Measurements from ENCODE around the gene VWA3B. TPM values are rescaled to one million over a fixed set of nuclear protein-coding genes. Genes with fewer than 3 reads are reported as not detected.
A peak's percentile ranks its signal among the peaks of the same experiment; 100 is the strongest.

Gene VWA3B, protein sequence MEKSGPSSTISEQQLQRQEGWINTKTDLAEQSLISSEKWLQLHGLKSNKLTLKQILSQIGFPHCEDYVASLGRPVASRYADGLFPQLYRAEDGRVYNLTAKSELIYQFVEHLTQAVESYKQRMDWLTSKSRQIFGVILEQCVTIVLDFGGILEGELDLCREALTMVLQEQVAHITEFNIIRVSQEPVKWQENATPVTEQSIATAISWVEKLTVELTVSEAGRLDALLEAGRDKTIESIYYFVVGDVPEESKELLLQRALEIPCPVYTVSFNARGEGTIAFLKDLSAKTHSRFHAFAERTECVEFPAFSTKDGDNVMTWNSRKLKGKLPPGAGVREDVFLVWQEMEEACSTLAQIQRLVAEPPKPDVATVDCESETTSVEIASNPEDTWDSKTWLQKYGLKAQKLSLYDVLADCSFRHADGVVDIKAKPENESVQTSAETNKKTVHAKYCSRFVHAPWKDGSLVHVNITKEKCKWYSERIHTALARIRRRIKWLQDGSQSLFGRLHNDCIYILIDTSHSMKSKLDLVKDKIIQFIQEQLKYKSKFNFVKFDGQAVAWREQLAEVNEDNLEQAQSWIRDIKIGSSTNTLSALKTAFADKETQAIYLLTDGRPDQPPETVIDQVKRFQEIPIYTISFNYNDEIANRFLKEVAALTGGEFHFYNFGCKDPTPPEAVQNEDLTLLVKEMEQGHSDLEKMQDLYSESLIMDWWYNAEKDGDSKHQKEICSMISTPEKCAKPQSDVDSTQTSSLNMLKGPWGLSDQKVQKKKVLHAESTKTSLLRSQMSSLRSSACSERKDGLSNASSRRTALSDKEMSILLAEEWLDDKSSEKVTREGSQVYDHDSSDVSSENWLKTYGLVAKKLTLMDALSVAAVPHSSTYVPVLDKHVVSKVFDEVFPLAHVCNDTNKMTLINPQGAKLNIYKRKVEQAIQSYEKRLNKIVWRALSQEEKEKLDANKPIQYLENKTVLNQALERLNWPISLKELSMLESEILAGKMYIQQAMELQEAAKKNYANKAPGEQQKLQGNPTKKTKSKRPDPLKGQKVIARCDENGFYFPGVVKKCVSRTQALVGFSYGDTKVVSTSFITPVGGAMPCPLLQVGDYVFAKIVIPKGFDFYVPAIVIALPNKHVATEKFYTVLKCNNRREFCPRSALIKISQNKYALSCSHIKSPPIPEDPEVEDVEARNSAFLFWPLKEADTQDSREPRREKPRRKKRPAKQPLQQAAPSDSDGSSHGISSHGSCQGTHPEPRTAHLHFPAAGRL (N-terminal part only)
- 1 to 10 TPM in 1 of 4 donors, under 1 TPM in 2, not detected in 1; 0.16 to 1.4 (median 0.51) TPM for polyA plus RNA-seq
- long read RNA-seq, donor 1: 0 reads
- long read RNA-seq, donor 2: 0 reads
- long read RNA-seq, donor 3: 0 reads
- long read RNA-seq, donor 4: 0 reads
- long read RNA-seq, donor 5: 0 reads
- long read RNA-seq, donor 6: 0 reads
- long read RNA-seq, donor 7: 0 reads
- long read RNA-seq, donor 8: 0 reads
- long read RNA-seq, donor 9: 0 reads
- long read RNA-seq, donor 10: 0 reads

DNA sequence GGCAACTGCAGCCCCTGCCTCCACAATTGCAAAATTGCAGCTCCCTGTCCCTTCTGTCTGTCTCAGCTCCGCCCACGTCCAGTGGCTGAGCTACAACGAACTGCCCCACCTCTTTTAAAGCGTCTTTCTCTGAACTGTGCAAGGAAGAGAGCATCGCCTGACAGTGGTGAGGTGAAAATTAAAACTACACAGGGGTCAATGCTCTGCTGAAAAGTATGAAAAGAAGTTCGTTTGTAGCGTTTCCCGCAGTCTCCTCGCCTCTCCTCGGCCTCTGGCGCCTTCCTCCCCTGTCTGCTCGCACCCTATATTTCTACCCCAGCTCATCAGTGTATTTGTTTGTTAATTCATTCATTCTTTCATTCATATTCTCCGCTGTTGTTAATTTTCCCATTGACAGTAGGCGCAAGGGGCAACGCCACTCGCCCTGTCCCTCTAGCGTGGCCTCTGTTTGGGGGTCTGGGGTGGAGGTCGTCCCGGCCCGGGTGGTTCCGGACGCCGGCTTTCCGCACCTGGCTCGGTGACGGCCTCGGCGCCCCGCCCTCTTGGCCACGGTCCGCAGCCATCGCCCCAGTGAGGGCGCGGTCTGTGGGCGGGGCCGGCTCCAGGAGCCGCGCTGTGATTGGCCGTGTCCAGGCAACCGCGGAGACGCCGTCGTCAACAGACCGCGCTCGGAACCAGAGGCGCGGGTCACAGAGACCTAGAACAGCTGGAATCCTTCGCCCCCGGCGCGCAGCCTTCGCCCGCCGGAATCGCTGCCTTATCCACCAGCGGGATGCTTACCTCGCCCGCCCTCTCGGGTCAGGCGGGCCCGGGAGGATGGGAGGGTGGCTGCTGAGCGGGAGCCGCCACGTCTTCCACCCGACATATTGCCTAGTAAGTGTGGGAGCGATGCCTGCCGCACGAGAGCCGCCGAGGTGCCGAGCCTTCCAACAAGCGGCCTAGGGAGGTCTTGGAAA lies at the start of gene VWA3B:
Gene VWA3B (plus strand): TSS at position 677 of the 956 bp plus-strand sequence. CDS start 5,926 bp downstream, outside the sequence.
- Histone ChIP-seq H3K9me3 (ENCODE audit: control insufficient read depth in 2 of 2, insufficient read depth in 1 of 2, low read depth in 1 of 2, low read length in 1 of 2) (no peaks in the 10 kb centered on the region), H3K27me3 (ENCODE audit: control insufficient read depth in 3 of 3, insufficient read depth in 3 of 3, low read length in 3 of 3) (peaks cover 0 to 7% (median 2%) of the 10 kb centered on the region in 3 donors), H3K27ac (ENCODE audit: low read depth in 1 of 3, low read length in 2 of 3) (peak within 1 kb of the TSS; percentile 42 to 92 (median 53)), H3K4me1 (ENCODE audit: control insufficient read depth in 3 of 3, insufficient read depth in 2 of 3, low read depth in 1 of 3, low read length in 2 of 3) (peaks cover 2 to 17% (median 3%) of the 10 kb centered on the region in 3 donors), H3K4me3 (ENCODE audit: low read depth in 1 of 3, low read length in 3 of 3) (peak within 1 kb of the TSS; percentile 26 to 62 (median 56)), H3K36me3 (ENCODE audit: control insufficient read depth in 3 of 3, insufficient read depth in 2 of 3, low read depth in 1 of 3, low read length in 3 of 3) (no peaks in the 10 kb centered on the region)
- DNase-seq (peak; percentile 90 to 93), FAIRE-seq (no peak)
- WGBS, 3 donors: 1 to 2% (median 1%) methylated on average over 74 of the region's 74 CpGs

DNA sequence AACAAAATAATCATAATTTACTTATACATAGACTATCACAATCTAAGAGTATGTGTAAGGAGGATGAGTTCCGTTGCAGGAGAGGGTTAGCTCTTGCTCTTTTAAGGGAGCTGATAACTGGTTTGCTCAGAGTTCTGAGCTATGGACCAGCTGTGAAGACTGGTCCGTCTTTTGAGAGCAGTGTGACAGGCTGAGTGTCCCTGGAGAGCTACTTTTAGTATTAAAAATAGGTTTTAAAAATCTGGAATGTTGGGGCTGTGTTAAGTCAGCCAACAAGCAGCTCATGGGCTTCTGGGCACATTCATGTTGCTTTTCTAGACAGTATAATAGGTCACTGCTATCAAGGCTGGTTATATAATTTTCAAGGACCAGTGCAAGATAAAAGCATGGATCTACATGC lies 49.8 kb upstream of the VWA3B start:
- no peak for FAIRE-seq
- H3K4me1 ChIP-seq (ENCODE audit: control insufficient read depth in 3 of 3, insufficient read depth in 2 of 3, low read depth in 1 of 3, low read length in 2 of 3): peaks cover 0 to 19% (median 3%) of the 10 kb centered on the region in 3 donors
- no peak overlapping the region for H3K4me3 ChIP-seq (ENCODE audit: low read depth in 1 of 3, low read length in 3 of 3)
- H3K27me3 ChIP-seq (ENCODE audit: control insufficient read depth in 3 of 3, insufficient read depth in 3 of 3, low read length in 3 of 3): no peaks in the 10 kb centered on the region
- H3K9me3 ChIP-seq (ENCODE audit: control insufficient read depth in 2 of 2, insufficient read depth in 1 of 2, low read depth in 1 of 2, low read length in 1 of 2): peaks cover 0 to 15% of the 10 kb centered on the region in 2 donors
- 60 to 75% (median 64%) methylated on average over 2 of the region's 2 CpGs for WGBS, 3 donors
- no peak overlapping the region for H3K27ac ChIP-seq (ENCODE audit: low read depth in 1 of 3, low read length in 2 of 3)
- no peak for DNase-seq
- no peaks in the 10 kb centered on the region for H3K36me3 ChIP-seq (ENCODE audit: control insufficient read depth in 3 of 3, insufficient read depth in 2 of 3, low read depth in 1 of 3, low read length in 3 of 3)

DNA sequence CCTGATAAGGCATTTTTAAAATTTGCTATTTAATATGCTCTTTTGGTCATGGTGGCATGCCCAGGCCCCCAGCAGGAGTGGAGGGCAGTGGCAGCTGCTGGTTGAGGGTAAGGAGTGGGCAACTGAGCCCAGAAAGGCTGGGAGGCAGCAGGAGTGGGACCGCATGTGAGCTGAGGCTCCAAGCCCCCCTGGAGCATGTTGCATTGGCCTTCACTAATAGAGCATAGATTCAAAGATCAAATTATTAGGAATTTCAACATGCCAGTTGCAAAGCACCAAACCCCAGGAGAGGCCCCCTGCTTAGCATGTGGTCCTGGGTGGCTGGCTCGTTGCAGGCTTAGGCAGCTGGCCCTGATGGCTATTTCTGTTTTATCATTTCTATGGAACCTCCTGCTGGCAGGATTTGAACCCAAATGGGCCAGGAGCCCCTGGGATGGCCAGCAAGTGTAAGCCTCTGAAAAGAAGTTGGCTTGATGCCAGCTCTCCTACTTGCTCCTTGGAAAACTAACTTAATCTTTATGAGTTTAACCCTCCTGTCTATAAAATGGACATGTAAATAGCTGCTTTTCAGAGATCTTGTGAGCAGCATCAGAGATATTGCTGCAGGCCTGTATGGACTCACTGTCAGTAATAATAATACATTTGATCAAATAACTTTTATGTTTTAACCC lies 49.2 kb upstream of the VWA3B start:
- H3K27ac ChIP-seq (ENCODE audit: low read depth in 1 of 3, low read length in 2 of 3): no peak overlapping the region
- H3K4me1 ChIP-seq (ENCODE audit: control insufficient read depth in 3 of 3, insufficient read depth in 2 of 3, low read depth in 1 of 3, low read length in 2 of 3): peaks cover 0 to 19% (median 3%) of the 10 kb centered on the region in 3 donors
- H3K9me3 ChIP-seq (ENCODE audit: control insufficient read depth in 2 of 2, insufficient read depth in 1 of 2, low read depth in 1 of 2, low read length in 1 of 2): peaks cover 0 to 15% of the 10 kb centered on the region in 2 donors
- H3K27me3 ChIP-seq (ENCODE audit: control insufficient read depth in 3 of 3, insufficient read depth in 3 of 3, low read length in 3 of 3): no peaks in the 10 kb centered on the region
- no peak for FAIRE-seq
- DNase-seq: peak in 1 of 2 donors; percentile 6
- no peaks in the 10 kb centered on the region for H3K36me3 ChIP-seq (ENCODE audit: control insufficient read depth in 3 of 3, insufficient read depth in 2 of 3, low read depth in 1 of 3, low read length in 3 of 3)
- H3K4me3 ChIP-seq (ENCODE audit: low read depth in 1 of 3, low read length in 3 of 3): no peak overlapping the region
- WGBS, 3 donors: 65 to 88% (median 76%) methylated on average over 2 of the region's 2 CpGs

DNA sequence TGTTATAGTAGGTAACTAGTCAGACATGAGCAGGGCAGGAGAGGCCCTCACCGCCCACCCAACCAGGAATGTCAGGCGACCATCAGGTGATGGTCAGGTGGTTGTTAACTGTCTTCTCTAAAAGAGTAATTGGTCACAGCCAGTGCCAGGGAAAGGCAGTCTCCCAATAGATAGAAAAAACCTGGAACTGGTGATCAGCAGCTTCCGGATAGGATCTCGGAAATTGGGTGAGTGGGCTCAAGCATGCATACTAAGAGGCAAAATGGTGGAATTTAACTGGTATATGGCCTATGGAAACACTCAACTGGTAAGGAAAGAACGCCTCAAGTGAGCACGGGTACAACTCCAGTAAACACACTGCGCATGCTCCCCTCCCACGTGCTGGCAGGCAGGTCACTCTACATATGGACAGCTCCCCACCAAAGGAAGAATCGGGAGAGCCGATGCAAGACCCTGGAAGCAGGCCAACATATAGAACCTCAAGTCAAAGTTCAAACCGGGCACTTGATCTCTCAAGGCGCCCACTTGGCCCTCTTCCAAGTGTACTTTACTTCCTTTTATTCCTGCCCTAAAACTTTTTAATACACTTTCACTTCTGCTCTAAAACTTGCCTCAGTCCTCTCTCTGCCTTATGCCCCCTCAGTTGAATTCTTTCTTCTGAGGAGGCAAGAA lies 47.7 kb upstream of the VWA3B start:
- peaks cover 0 to 15% of the 10 kb centered on the region in 2 donors for H3K9me3 ChIP-seq (ENCODE audit: control insufficient read depth in 2 of 2, insufficient read depth in 1 of 2, low read depth in 1 of 2, low read length in 1 of 2)
- no peak overlapping the region for H3K4me3 ChIP-seq (ENCODE audit: low read depth in 1 of 3, low read length in 3 of 3)
- no peaks in the 10 kb centered on the region for H3K36me3 ChIP-seq (ENCODE audit: control insufficient read depth in 3 of 3, insufficient read depth in 2 of 3, low read depth in 1 of 3, low read length in 3 of 3)
- peak overlapping the region in 2 of 3 donors; percentile 20 to 62 for H3K27ac ChIP-seq (ENCODE audit: low read depth in 1 of 3, low read length in 2 of 3)
- DNase-seq: peak; percentile 50 to 96
- H3K4me1 ChIP-seq (ENCODE audit: control insufficient read depth in 3 of 3, insufficient read depth in 2 of 3, low read depth in 1 of 3, low read length in 2 of 3): peaks cover 0 to 18% (median 0%) of the 10 kb centered on the region in 3 donors
- H3K27me3 ChIP-seq (ENCODE audit: control insufficient read depth in 3 of 3, insufficient read depth in 3 of 3, low read length in 3 of 3): no peaks in the 10 kb centered on the region
- WGBS, 3 donors: 43 to 61% (median 54%) methylated on average over 12 of the region's 12 CpGs
- no peak for FAIRE-seq

DNA sequence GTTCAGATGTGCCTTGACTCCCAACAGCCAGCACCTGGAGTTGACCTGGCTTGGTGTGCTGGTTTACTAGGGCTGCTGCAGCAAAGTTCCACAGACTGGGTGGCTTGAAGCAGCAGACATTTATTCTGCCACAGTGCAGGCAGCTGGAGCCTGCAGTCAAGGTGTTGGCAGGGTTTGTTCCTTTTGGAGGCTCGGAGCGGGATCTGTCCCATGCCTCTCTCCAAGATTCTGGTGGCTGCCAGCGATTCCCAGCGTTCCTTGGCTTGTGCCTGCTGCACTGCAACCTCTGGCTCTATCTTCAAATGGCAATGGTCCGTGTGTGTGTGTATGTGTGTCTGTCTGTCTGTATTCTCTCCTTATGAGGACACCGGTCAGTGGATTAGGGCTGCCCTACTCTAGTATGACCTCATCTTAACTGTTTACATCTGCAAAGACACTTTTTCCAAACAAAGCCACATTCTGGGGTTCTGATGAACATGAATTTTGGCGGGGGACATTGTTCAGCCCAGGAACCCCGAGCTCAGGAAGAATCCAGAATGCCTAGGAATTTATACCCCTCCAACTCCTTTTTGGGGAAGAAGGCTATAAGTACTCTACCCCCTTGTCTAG lies 46.5 kb upstream of the VWA3B start:
- DNase-seq: no peak
- Histone ChIP-seq H3K36me3 (ENCODE audit: control insufficient read depth in 3 of 3, insufficient read depth in 2 of 3, low read depth in 1 of 3, low read length in 3 of 3) (no peaks in the 10 kb centered on the region), H3K9me3 (ENCODE audit: control insufficient read depth in 2 of 2, insufficient read depth in 1 of 2, low read depth in 1 of 2, low read length in 1 of 2) (peaks cover 0 to 25% of the 10 kb centered on the region in 2 donors), H3K27me3 (ENCODE audit: control insufficient read depth in 3 of 3, insufficient read depth in 3 of 3, low read length in 3 of 3) (no peaks in the 10 kb centered on the region), H3K27ac (ENCODE audit: low read depth in 1 of 3, low read length in 2 of 3) (no peak overlapping the region), H3K4me3 (ENCODE audit: low read depth in 1 of 3, low read length in 3 of 3) (no peak overlapping the region), H3K4me1 (ENCODE audit: control insufficient read depth in 3 of 3, insufficient read depth in 2 of 3, low read depth in 1 of 3, low read length in 2 of 3) (peaks cover 0 to 17% (median 0%) of the 10 kb centered on the region in 3 donors)
- WGBS, 3 donors: 63 to 78% (median 76%) methylated on average over 8 of the region's 8 CpGs
- FAIRE-seq: no peak

DNA sequence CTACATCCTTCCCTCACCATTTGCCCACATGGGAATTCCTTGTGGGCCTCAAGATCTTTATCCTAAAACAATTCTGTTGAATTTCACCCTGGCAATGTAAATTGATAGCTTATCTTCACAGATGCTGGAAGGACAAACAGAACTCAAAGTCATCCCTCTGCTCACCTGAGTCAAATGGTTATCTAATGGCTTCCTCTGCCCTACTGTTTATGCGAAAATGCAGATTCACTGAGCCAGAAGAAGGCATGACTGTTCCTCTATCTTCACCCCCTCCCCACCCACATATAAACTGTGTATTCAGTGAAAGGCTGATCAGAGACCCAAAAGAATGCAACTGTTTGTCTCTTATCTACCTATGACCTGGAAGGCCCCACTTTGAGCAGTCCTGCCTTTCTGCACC lies 43.9 kb upstream of the VWA3B start:
- WGBS, 3 donors: 83 to 95% (median 87%) methylated on average over 1 of the region's 1 CpG
- FAIRE-seq: no peak

More for the DNA sequence above, 43.9 kb upstream of the VWA3B start:
- H3K27ac ChIP-seq (ENCODE audit: low read depth in 1 of 3, low read length in 2 of 3): no peak overlapping the region
- peaks cover 0 to 13% (median 0%) of the 10 kb centered on the region in 3 donors for H3K4me1 ChIP-seq (ENCODE audit: control insufficient read depth in 3 of 3, insufficient read depth in 2 of 3, low read depth in 1 of 3, low read length in 2 of 3)
- H3K4me3 ChIP-seq (ENCODE audit: low read depth in 1 of 3, low read length in 3 of 3): no peak overlapping the region
- H3K9me3 ChIP-seq (ENCODE audit: control insufficient read depth in 2 of 2, insufficient read depth in 1 of 2, low read depth in 1 of 2, low read length in 1 of 2): peaks cover 0 to 28% of the 10 kb centered on the region in 2 donors
- DNase-seq: no peak
- H3K27me3 ChIP-seq (ENCODE audit: control insufficient read depth in 3 of 3, insufficient read depth in 3 of 3, low read length in 3 of 3): no peaks in the 10 kb centered on the region
- H3K36me3 ChIP-seq (ENCODE audit: control insufficient read depth in 3 of 3, insufficient read depth in 2 of 3, low read depth in 1 of 3, low read length in 3 of 3): no peaks in the 10 kb centered on the region

Measured in small intestine (tissue), 16 donors.